ENCODE data around the gene RGS2. TPM values are rescaled to one million over a fixed set of nuclear protein-coding genes. Genes with fewer than 3 reads are reported as not detected.

Gene RGS2
- total RNA-seq, 1 donor from 2014 or later = 11.9 TPM

DNA sequence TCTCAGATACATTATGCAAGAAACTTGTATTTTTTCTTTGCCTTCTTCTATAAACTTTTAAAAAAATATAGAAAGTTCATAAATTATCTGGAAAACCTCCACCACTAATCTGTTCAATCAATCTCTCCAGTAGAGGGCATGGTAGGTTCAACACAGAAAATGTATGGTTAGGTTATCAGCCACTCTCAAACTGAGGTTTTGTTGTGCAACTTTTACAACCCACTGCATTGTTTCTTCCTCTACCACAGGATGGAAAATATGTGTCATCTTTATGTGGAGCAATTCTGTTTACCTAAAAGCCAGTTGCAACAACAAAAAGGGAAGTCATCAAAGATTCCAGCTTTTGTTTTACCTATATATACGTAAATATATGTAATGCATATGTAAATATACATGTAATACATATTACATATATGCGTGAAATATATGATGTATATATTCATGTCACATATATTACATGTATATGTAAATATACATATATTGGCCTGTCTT, 3.0 kb upstream of the RGS2 start:
- H3K27ac ChIP-seq = no peak overlapping the region
- H3K9me3 ChIP-seq = no peaks in the 10 kb centered on the region
- TF ChIP-seq CTCF (IDR thresholded peaks at IDR 0.05) = peak; percentile 47 to 66 (median 52)
- intact Hi-C loops (cut with DNase I) = loop anchor here (1.0 to 5.0 kb wide), 2 partner anchors 213 to 316 kb away; partner anchors contain the start of gene CDC73
- H3K36me3 ChIP-seq = no peaks in the 10 kb centered on the region
- no peak for DNase-seq (ENCODE audit: low spot score in 2 of 2)
- H3K27me3 ChIP-seq = no peaks in the 10 kb centered on the region
- no peak overlapping the region for H3K4me3 ChIP-seq
- H3K4me1 ChIP-seq = no peaks in the 10 kb centered on the region

- Histone ChIP-seq H3K4me3 (peak overlapping the region; percentile 73 to 84), H3K27ac (peak overlapping the region; percentile 86 to 90), H3K9me3 (no peaks in the 10 kb centered on the region), H3K36me3 (peaks cover 0 to 8% of the 10 kb centered on the region in 2 donors), H3K4me1 (no peaks in the 10 kb centered on the region), H3K27me3 (no peaks in the 10 kb centered on the region)
- no peak for DNase-seq (ENCODE audit: low spot score in 2 of 2)
- intact Hi-C loops (cut with DNase I) = loop anchor here (1.0 to 5.0 kb wide), 6 partner anchors 19 to 331 kb away; partner anchors contain the start of genes CDC73, GLRX2, RO60 and UCHL5
- peak in 1 of 3 experiments; percentile 16 for TF ChIP-seq CTCF (IDR thresholded peaks at IDR 0.05)
Observed at GRCh38 chr1:192807211-192808162, 1.4 kb upstream of the RGS2 start.

DNA sequence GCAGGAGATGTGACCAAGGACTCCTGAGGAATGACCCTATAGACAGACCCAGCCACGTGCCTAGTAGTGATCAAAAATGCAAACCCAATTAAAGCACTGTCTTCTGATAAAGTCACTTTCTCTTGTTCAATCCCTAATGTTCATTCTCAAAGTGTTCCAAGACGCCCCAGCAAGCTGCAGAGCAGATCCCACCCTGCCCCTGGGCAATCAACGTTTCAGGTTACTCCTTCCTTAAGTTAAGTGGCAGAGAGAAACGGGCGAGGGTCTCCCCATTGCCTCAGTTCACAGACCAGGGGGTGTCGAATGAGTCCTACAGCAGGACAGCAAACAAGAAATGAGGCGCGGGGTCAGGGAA, 699 bp upstream of the RGS2 start:
- no peak for DNase-seq (ENCODE audit: low spot score in 2 of 2)
- H3K27me3 ChIP-seq = no peaks in the 10 kb centered on the region
- H3K36me3 ChIP-seq = peaks cover 0 to 8% of the 10 kb centered on the region in 2 donors
- no peak for TF ChIP-seq CTCF (IDR thresholded peaks at IDR 0.05)
- peak overlapping the region; percentile 73 to 84 for H3K4me3 ChIP-seq
- intact Hi-C loops (cut with DNase I) = loop anchor here (1.0 to 5.0 kb wide), 6 partner anchors 19 to 331 kb away; partner anchors contain the start of genes CDC73, GLRX2, RO60 and UCHL5
- H3K27ac ChIP-seq = peak overlapping the region; percentile 86 to 90
- H3K4me1 ChIP-seq = no peaks in the 10 kb centered on the region
- H3K9me3 ChIP-seq = no peaks in the 10 kb centered on the region

DNA sequence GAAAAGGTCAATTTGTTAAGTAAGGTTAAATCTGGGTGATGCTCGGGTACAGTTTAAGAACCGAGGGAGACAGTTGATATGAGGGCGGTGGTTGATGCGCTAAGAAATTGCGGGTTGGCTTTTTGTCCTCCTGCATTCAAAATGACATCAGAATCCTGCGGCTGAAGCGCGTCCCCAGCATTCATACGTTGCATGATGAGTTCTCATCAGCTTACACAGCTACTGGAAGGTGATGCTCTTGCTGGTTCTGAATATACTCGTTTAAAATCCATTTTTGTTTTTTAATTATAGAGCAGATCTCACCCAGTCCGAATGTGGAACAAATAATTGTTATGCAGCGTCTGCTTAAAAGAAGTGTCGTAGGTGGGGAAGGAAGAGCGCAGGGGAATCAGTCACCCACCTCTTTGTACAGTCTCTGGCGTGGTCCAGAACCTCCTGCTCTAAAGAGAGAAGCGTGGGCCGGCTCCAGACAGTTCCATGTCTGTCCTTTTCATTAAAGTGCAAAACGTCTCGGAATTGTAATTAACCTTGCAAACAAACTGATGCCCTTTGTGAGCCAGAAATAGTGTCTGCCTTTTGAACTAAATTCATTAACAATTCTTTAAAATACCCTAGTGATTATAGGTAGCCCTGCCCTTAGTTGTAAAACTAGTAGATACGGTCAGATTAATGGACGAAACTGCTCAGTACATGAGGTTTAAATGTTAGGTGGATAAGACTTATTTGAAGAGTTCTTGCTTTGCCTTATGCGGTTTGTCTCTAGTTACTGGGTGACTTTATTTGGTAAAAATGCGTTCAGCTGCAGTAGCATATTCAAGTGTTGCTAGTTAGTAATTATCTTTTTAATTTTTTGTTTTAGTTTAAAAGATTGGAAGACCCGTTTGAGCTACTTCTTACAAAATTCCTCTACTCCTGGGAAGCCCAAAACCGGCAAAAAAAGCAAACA, 741 bp downstream of the RGS2 start:
- peak overlapping the region; percentile 73 to 84 for H3K4me3 ChIP-seq
- no peak for TF ChIP-seq CTCF (IDR thresholded peaks at IDR 0.05)
- peak overlapping the region; percentile 86 to 90 for H3K27ac ChIP-seq
- H3K9me3 ChIP-seq = no peaks in the 10 kb centered on the region
- peaks cover 0 to 8% of the 10 kb centered on the region in 2 donors for H3K36me3 ChIP-seq
- peak in 1 of 2 donors; percentile 72 for DNase-seq (ENCODE audit: low spot score in 2 of 2)
- intact Hi-C loops (cut with DNase I) = loop anchor here (2.0 to 5.0 kb wide), 5 partner anchors 17 to 333 kb away; partner anchors contain the start of genes CDC73, RO60 and UCHL5
- no peaks in the 10 kb centered on the region for H3K27me3 ChIP-seq
- H3K4me1 ChIP-seq = no peaks in the 10 kb centered on the region

DNA sequence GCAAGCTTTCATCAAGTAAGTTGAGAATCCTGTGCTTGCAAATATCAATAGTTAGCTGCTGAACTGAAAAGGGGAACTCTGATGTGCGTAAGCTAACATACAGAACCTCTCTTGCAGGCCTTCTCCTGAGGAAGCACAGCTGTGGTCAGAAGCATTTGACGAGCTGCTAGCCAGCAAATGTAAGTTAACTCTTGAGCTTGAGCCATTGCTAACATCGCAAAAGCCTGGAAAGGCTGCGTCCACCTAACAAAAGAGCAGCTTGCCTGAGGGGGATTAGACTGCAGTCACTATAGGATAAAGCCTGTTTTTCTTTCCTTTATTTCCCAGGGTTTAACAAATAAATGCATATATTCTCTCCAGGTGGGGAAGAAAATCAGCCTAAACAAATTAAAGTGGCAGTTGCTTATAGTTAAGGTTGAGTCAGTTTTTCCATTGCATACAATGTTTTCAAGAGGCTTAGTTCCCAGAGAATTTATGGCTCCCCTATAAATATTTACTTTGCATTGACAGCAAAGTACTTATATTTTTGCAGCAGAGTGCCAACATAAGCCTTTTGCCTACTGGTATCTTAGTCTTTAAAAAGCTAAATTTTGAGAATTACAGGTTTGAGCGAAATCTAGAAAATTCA, 1.5 kb downstream of the RGS2 start:
- Histone ChIP-seq H3K36me3 (peaks cover 0 to 8% of the 10 kb centered on the region in 2 donors), H3K9me3 (no peaks in the 10 kb centered on the region), H3K27ac (peak overlapping the region; percentile 86 to 90), H3K4me1 (no peaks in the 10 kb centered on the region), H3K4me3 (peak overlapping the region; percentile 73 to 84), H3K27me3 (no peaks in the 10 kb centered on the region)
- intact Hi-C loops (cut with DNase I) = no loop called here
- no peak for DNase-seq (ENCODE audit: low spot score in 2 of 2)
- TF ChIP-seq CTCF (IDR thresholded peaks at IDR 0.05) = no peak
